Type B pancreatic cell (in vitro differentiated cells): ENCODE results near the gene PRKG1. TPM values are rescaled to one million over a fixed set of nuclear protein-coding genes. Genes with fewer than 3 reads are reported as not detected.
"Not testable (repeated sequence)": the region's sequence is repeated elsewhere in the genome, so short reads cannot be mapped to it uniquely, and the experiment has no call there.

Source experiments
- DNase-seq: peaks from one replicate; pipeline ENCODE4 v3.0.0; 2021; ENCODE audit warnings: mixed read lengths; ENCODE audit not compliant: unreplicated experiment; ENCODE audit errors: extremely low spot score
- H3K27ac Mint-ChIP-seq: 2 replicates; pipeline ENCODE4 v1.8.0; 2021; ENCODE audit warnings: mild to moderate bottlenecking, mixed read lengths
- H3K27me3 Mint-ChIP-seq: 2 replicates; pipeline ENCODE4 v1.8.0; 2021; ENCODE audit warnings: mixed read lengths
- H3K36me3 Mint-ChIP-seq: 2 replicates; pipeline ENCODE4 v1.8.0; 2021; ENCODE audit warnings: mixed read lengths
- H3K4me1 Mint-ChIP-seq: one replicate; pipeline ENCODE4 v1.8.0; 2021; ENCODE audit warnings: mixed read lengths; ENCODE audit not compliant: unreplicated experiment
- H3K4me3 Mint-ChIP-seq: 2 replicates; pipeline ENCODE4 v1.8.0; 2021; ENCODE audit warnings: mild to moderate bottlenecking, mixed read lengths
- H3K9me3 Mint-ChIP-seq: 2 replicates; pipeline ENCODE4 v1.8.0; 2021; ENCODE audit warnings: mixed read lengths
- CTCF ChIP-seq: fragments of 200-600 bp; sonication (generic); conservative IDR thresholded peaks from 2 replicates; pipeline ENCODE4 v1.5.0; 2021; ENCODE audit warnings: antibody characterized with exemption, mild to moderate bottlenecking
- total RNA-seq: library from RNA; stranded (reverse); gene quantifications from 2 replicates; pipeline ENCODE4 v1.2.1, GENCODE V29; 2021; ENCODE audit warnings: low replicate concordance

PRKG1 gene
- total RNA-seq, 1 donor from 2014 or later: 12.3 TPM

- peaks cover 3% of the 10 kb centered on the region for H3K27me3 Mint-ChIP-seq
- no peak overlapping the region for H3K27ac Mint-ChIP-seq
- no peaks in the 10 kb centered on the region for H3K9me3 Mint-ChIP-seq
- TF ChIP-seq CTCF: no peak
- DNase-seq: no peak
- H3K4me1 Mint-ChIP-seq: peaks cover 4% of the 10 kb centered on the region
- no peaks in the 10 kb centered on the region for H3K36me3 Mint-ChIP-seq
- H3K4me3 Mint-ChIP-seq: no peak overlapping the region
Measured at GRCh38 chr10:51384971-51385370, 310.7 kb downstream of the PRKG1 start.

GRCh38 chr10:51386248-51386885 is 312.1 kb downstream of the PRKG1 start:
- Mint-ChIP-seq H3K27me3 (peaks cover 3% of the 10 kb centered on the region), H3K36me3 (no peaks in the 10 kb centered on the region), H3K4me1 (peaks cover 4% of the 10 kb centered on the region), H3K4me3 (no peak overlapping the region), H3K27ac (no peak overlapping the region), H3K9me3 (peaks cover 3% of the 10 kb centered on the region)
- DNase-seq: no peak
- TF ChIP-seq CTCF: no peak

- H3K27ac Mint-ChIP-seq: no peak overlapping the region
- H3K36me3 Mint-ChIP-seq: no peaks in the 10 kb centered on the region
- H3K4me1 Mint-ChIP-seq: peaks cover under 1% of the 10 kb centered on the region
- H3K4me3 Mint-ChIP-seq: no peak overlapping the region
- H3K9me3 Mint-ChIP-seq: peaks cover 4% of the 10 kb centered on the region
- peaks cover under 1% of the 10 kb centered on the region for H3K27me3 Mint-ChIP-seq
- DNase-seq: no peak
- peak; percentile 79 for TF ChIP-seq CTCF
Measured at GRCh38 chr10:51389415-51390321, 315.4 kb downstream of the PRKG1 start.

GRCh38 chr10:51393006-51393405 is 318.7 kb downstream of the PRKG1 start:
- H3K9me3 Mint-ChIP-seq, H3K4me3 Mint-ChIP-seq, H3K36me3 Mint-ChIP-seq, DNase-seq, H3K27me3 Mint-ChIP-seq, H3K4me1 Mint-ChIP-seq, H3K27ac Mint-ChIP-seq: not testable (repeated sequence)

- peaks cover 4% of the 10 kb centered on the region for H3K9me3 Mint-ChIP-seq
- H3K4me3 Mint-ChIP-seq: no peak overlapping the region
- no peak overlapping the region for H3K27ac Mint-ChIP-seq
- DNase-seq: no peak
- no peak for TF ChIP-seq CTCF
- peaks cover 3% of the 10 kb centered on the region for H3K4me1 Mint-ChIP-seq
- peaks cover 2% of the 10 kb centered on the region for H3K27me3 Mint-ChIP-seq
- no peaks in the 10 kb centered on the region for H3K36me3 Mint-ChIP-seq
Measured at GRCh38 chr10:51394039-51394438, 319.8 kb downstream of the PRKG1 start.

GRCh38 chr10:51397244-51397643 is 323.0 kb downstream of the PRKG1 start:
- Mint-ChIP-seq H3K4me1 (peaks cover 3% of the 10 kb centered on the region), H3K4me3 (no peak overlapping the region), H3K27me3 (peaks cover 2% of the 10 kb centered on the region), H3K9me3 (no peaks in the 10 kb centered on the region), H3K27ac (no peak overlapping the region), H3K36me3 (no peaks in the 10 kb centered on the region)
- DNase-seq: no peak
- no peak for TF ChIP-seq CTCF
